Astrocyte (in vitro differentiated cells and primary cell): ENCODE results near the gene DEGS2.

Experiments
- EZH2 ChIP-seq: IDR thresholded peaks from 2 replicates; pipeline ENCODE4 v1.6.1; 2012; ENCODE audit warnings: mild to moderate bottlenecking, low read length, inconsistent platforms; ENCODE audit not compliant: insufficient read depth
- TF ChIP-seq, protein P1 (sequence below): IDR thresholded peaks from 2 replicates; pipeline ENCODE4 v1.5.1; 2011; ENCODE audit warnings: low read depth, mild to moderate bottlenecking, inconsistent platforms, low read length, moderate library complexity; ENCODE audit not compliant: insufficient read depth

DNA sequence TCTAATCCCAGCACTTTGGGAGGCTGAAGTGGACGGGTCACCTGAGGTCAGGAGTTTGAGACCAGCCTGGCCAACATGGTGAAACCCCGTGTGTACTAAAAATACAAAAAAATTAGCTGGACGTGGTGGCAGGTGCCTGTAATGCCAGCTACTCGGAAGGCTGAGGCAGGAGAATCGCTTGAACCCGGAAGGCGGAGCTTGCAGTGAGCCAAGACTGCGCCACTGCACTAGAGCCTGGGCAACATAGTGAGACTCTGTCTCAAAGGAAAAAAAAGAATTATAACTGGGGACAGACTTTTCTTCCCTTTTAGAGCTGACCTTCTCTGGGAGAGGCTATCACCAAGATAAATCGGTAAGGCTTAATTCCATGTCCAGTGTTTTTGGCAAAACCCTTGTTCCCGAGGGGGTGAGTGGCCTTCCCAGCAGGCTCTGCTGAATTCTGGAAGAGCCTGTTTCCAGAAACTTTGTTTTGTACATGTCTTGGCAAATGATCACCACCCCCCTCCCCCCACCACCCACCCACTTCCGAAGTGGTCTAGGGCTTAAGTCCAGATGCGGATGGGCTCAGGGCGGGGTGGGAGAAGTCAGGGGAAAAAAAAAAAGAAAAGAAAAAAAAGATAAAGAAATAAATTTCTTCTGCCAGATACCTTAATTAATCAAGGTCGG lies 32.3 kb upstream of the DEGS2 start:
- TF ChIP-seq, protein P1, sequence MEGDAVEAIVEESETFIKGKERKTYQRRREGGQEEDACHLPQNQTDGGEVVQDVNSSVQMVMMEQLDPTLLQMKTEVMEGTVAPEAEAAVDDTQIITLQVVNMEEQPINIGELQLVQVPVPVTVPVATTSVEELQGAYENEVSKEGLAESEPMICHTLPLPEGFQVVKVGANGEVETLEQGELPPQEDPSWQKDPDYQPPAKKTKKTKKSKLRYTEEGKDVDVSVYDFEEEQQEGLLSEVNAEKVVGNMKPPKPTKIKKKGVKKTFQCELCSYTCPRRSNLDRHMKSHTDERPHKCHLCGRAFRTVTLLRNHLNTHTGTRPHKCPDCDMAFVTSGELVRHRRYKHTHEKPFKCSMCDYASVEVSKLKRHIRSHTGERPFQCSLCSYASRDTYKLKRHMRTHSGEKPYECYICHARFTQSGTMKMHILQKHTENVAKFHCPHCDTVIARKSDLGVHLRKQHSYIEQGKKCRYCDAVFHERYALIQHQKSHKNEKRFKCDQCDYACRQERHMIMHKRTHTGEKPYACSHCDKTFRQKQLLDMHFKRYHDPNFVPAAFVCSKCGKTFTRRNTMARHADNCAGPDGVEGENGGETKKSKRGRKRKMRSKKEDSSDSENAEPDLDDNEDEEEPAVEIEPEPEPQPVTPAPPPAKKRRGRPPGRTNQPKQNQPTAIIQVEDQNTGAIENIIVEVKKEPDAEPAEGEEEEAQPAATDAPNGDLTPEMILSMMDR = no peak
- TF ChIP-seq EZH2 = no peak
